ENCODE results near the gene DENND1A. TPM values are rescaled to one million over a fixed set of nuclear protein-coding genes. Genes with fewer than 3 reads are reported as not detected.

DENND1A gene
- total and polyA plus RNA-seq, 4 donors: 7.9 to 22.0 (median 13.9) TPM

- TF ChIP-seq RXRA (IDR thresholded peaks at IDR 0.05) (no peak), YY1 (IDR thresholded peaks at IDR 0.05) (no peak), EGR1 (IDR thresholded peaks at IDR 0.05; ENCODE audit: low read depth in 2 of 2) (no peak)
- WGBS: 89% methylated on average over 2 of the region's 2 CpGs
Observed at GRCh38 chr9:123684393-123685149, 245.4 kb downstream of the DENND1A start.

GRCh38 chr9:123682746-123683145, 247.2 kb downstream of the DENND1A start:
- no peak overlapping the region for H3K4me3 ChIP-seq (ENCODE audit: low read depth in 1 of 3, low read length in 3 of 3)
- no peaks in the 10 kb centered on the region for H3K9me3 ChIP-seq (ENCODE audit: control insufficient read depth in 4 of 4, low read length in 3 of 4)
- H3K27me3 ChIP-seq (ENCODE audit: control insufficient read depth in 4 of 4, insufficient read depth in 4 of 4, low read length in 3 of 4): no peaks in the 10 kb centered on the region
- no peak overlapping the region for H3K27ac ChIP-seq (ENCODE audit: low read depth in 1 of 2, low read length in 2 of 2)
- peaks cover 4 to 11% (median 6%) of the 10 kb centered on the region in 4 donors for H3K4me1 ChIP-seq (ENCODE audit: control insufficient read depth in 4 of 4, insufficient read depth in 4 of 4, low read length in 3 of 4)
- WGBS: 96% methylated on average over 2 of the region's 2 CpGs
- DNase-seq (ENCODE audit: low spot score): no peak
- no peak overlapping the region for H3K9ac ChIP-seq (ENCODE audit: low read depth in 1 of 2, low read length in 2 of 2)
- no peaks in the 10 kb centered on the region for H3K36me3 ChIP-seq (ENCODE audit: control insufficient read depth in 4 of 4, insufficient read depth in 3 of 4, low read depth in 1 of 4, low read length in 3 of 4)
- TF ChIP-seq TAF1 (conservative IDR thresholded peaks at IDR 0.05) (no peak), JUND (IDR thresholded peaks at IDR 0.05) (no peak), GABPA (IDR thresholded peaks at IDR 0.05 in 1 of 2, conservative IDR thresholded peaks at IDR 0.05 in 1 of 2) (no peak), HNF4A (conservative IDR thresholded peaks at IDR 0.05) (no peak), REST (IDR thresholded peaks at IDR 0.05) (no peak), YY1 (IDR thresholded peaks at IDR 0.05) (no peak), EGR1 (IDR thresholded peaks at IDR 0.05; ENCODE audit: low read depth in 2 of 2) (no peak), ZBTB33 (IDR thresholded peaks at IDR 0.05) (no peak), SP1 (IDR thresholded peaks at IDR 0.05) (no peak), FOXA1 (IDR thresholded peaks at IDR 0.05) (no peak), MAX (IDR thresholded peaks at IDR 0.05) (no peak), HNF4G (IDR thresholded peaks at IDR 0.05) (no peak), NR2F2 (IDR thresholded peaks at IDR 0.05) (no peak)

More at GRCh38 chr9:123684393-123685149, 245.4 kb downstream of the DENND1A start:
- H3K36me3 ChIP-seq (ENCODE audit: control insufficient read depth in 4 of 4, insufficient read depth in 3 of 4, low read depth in 1 of 4, low read length in 3 of 4): no peaks in the 10 kb centered on the region
- no peaks in the 10 kb centered on the region for H3K27me3 ChIP-seq (ENCODE audit: control insufficient read depth in 4 of 4, insufficient read depth in 4 of 4, low read length in 3 of 4)
- peaks cover 0 to under 1% (median 0%) of the 10 kb centered on the region in 4 donors for H3K4me1 ChIP-seq (ENCODE audit: control insufficient read depth in 4 of 4, insufficient read depth in 4 of 4, low read length in 3 of 4)
- no peak overlapping the region for H3K27ac ChIP-seq (ENCODE audit: low read depth in 1 of 2, low read length in 2 of 2)
- no peaks in the 10 kb centered on the region for H3K9me3 ChIP-seq (ENCODE audit: control insufficient read depth in 4 of 4, low read length in 3 of 4)
- H3K9ac ChIP-seq (ENCODE audit: low read depth in 1 of 2, low read length in 2 of 2): no peak overlapping the region
- H3K4me3 ChIP-seq (ENCODE audit: low read depth in 1 of 3, low read length in 3 of 3): no peak overlapping the region
- no peak for DNase-seq (ENCODE audit: low spot score)
